GM21825 (cell line): ENCODE data around the gene LARGE1.
"Not testable (repeated sequence)": the region's sequence is repeated elsewhere in the genome, so short reads cannot be mapped to it uniquely, and the experiment has no call there.

Source experiments
- ATAC-seq: cut with Tn5 transposase; IDR thresholded peaks from one replicate; pipeline ENCODE4 v1.9.1; 2021; ENCODE audit warnings: mild to moderate bottlenecking, moderate library complexity; ENCODE audit not compliant: unreplicated experiment

The LARGE1 gene

DNA sequence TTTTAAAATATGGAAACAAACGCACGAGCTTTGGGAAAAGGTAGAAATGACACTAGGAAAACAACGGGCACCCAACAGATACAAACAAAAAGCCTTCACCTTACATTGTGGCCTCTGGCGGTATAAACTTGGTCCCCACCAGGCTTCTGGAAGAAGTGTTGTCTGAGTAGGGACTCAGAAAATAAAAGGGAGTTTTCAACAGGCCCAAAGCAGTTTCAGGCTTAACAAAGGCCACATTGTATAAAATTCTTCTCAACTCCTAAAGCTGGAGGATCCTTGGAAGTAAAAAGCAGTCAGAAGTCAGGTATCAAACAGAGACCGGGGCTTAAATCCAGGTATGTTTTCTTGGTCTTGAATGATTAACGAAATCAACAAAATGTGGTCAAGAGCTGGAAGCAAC lies 61.0 kb downstream of the LARGE1 start:
- no peak for ATAC-seq

DNA sequence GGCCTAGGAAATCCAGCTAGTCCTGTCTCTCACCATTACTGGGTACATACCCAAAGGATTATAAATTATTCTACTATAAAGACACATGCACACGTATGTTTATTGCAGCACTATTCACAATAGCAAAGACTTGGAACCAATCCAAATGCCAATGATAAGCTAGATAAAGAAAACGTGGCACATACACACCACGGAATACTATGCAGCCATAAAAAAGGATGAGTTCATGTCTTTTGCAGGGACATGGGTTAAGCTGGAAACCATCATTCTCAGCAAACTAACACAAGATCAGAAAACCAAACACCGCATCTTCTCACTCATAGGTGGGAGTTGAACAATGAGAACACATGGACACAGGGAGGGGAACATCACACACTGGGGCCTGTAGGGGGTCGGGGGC lies 61.6 kb downstream of the LARGE1 start:
- not testable (repeated sequence) for ATAC-seq

DNA sequence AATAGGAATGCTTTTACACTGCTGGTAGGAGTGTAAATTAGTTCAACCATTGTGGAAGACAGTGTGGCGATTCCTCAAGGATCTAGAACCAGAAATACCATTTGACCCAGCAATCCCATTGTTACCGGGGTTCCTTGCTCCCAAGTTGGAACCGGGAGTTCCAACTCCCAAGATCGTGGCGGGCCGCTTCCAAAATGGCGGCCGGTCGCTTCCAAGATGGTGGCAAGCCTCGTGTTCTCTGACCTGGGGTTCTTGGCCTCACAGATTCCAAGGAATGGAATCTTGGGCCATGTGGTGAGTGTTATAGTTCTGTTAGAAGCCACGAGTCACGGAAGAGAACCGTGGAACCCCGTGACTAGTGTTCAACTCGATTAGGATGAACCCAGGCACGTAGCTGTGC lies 62.5 kb downstream of the LARGE1 start:
- not testable (repeated sequence) for ATAC-seq

DNA sequence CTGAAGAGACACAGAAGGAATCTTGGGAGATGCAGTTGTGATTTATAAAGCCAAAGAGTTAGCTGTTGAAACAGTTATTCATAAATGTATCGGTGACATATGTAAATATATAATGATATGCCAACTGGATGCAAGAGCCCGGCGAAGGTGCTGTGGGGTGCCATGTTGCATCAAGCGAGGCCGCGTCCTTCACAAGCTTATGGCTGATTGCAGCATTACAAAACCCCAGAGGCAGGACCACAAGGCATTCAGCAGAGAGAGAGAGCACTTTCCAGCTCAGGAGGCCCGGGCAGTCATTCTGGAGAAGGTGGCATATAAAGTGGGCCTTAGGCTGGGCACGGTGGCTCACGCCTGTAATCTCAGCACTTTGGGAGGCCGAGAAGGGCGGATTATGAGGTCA lies 65.6 kb downstream of the LARGE1 start:
- ATAC-seq: no peak

DNA sequence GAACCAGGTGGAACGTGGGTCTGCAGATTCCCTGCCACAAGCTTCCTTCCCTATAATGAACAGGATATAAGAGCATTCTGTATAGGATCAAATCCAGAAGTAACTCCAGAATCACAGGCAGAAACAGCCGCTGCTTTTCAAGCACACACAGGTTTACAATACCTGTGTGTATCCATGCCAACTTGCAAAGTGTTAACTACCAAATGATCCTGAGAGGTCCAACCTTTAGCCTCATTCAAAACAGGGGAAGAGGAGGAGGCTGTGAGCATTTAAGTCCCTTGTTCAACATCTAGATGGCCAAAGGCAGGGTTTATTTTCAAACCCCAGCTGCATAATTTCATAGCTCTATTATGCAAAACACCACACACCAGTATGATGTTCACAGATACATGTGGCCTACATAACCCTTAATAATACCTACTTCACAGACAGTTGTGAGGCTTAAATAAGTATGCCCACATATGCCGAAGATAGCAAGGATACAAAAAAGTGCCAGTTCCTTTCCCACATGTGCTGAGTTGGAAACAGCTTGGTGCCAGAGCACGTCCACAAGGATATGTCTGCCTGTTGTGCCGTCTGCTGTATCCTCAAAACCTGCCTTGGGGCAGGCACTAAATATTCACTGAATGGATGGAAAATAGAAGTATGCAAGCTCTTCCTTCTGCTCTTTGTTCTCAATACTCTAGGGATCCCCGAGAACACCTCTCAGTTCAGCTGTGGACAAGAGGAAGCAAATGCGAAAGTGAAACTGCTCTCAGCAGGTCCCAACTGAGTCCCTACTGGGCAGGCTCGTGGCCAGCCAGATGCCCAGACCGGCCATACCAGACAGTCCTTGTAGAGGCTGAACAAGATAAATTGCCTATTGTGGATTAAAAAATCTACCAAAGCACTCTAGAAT lies 66.8 kb downstream of the LARGE1 start:
- ATAC-seq: peak; percentile 77

DNA sequence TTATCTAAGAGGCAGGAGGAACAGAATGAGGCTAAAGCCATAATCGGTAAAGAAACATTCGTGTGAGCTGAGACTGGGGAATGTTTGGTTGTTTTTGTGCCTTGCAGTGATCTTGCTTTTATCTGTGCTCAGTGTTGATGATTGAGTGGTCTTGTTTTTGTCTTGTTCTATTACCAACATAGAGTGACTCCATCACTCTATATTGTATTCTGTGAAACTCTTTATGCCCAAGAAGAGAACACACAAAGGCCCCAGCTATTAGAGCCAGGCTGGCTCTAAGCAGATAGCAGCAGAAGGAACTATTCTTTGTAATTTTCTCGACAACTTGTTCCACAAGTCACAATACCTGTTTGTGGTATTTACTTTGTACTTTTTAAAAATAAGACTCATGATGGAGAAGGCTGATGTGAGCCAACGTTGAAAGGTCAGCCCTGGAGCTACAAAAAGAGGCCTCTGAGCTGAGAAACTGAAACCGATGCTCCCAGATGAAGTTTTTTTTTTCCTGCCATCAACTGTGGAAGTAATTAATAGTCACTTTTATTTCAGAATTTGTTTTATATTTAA lies 68.4 kb downstream of the LARGE1 start:
- no peak for ATAC-seq

DNA sequence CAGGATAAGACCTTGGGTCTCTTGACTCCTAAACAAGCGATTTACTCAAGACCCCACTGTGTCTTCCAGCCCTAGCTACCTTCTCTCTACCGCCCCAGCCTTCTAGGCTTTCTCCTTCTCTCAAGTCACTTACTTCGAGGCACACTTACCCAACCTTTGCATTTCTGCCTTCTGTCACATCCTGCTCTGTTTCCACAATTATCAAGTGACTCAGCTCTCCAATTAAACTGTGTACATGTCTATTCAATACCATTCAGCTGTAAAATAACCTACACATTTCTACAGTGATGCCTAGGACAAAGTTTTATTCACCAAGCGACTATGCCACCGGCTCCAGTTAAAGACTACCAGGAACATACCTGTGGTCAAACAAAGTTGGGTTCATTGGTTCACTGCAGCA lies 69.0 kb downstream of the LARGE1 start:
- ATAC-seq: no peak

DNA sequence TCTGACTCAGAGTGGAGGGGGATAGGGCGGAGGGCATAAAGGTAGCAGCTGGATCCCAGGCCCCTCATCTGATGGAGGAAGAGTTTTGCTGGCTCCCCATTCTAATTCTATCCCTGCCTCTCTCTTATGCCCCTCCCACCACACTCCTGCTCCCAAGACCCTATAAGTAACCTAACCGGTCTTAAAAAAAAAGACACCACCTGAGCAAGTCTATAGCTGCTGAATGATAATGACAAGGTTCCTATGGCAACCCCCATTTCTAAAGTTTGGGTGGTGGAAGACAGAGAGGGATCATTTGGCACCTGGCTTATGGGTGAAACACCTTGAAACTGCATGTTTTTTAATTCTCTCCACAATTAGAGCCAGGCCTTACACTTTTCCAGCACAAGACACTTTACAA lies 69.6 kb downstream of the LARGE1 start:
- no peak for ATAC-seq

DNA sequence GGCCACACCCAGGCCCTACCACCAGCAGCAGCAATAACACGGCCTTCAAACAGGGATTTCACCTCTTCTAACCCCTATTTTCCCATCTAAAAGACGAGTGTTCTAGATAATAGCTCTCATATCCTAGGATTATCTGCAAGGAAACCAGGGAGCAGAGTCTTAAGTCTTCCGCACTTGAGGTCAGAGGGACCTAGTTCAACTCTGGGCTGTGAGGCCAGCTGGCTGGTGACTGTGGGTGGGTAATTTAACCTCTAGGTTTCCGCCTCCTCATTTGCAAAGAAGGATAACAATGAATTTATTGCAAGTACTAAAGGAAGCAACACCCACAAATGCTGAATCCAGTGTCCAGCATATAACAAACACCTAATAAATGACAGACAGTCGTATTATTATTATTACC lies 70.1 kb downstream of the LARGE1 start:
- no peak for ATAC-seq

DNA sequence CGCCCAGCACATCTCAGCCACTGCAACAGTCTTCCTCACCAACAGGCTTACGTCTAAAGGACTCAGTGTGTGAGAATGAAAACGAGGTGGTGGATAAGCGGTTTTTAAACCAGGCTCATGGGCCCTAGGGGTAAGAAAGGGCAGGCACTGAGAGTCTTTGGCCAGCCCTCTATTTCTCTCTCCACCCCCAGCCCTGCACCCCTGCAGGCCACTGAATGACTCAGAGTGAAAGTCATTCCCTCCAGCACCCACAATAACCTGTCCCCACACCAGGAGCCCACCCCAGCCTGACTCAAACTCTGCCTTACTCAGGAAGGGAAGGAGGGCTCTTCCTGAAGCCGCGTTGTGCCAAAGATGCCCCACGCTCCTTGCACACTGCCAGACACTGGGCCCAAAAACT lies 72.0 kb downstream of the LARGE1 start:
- no peak for ATAC-seq

DNA sequence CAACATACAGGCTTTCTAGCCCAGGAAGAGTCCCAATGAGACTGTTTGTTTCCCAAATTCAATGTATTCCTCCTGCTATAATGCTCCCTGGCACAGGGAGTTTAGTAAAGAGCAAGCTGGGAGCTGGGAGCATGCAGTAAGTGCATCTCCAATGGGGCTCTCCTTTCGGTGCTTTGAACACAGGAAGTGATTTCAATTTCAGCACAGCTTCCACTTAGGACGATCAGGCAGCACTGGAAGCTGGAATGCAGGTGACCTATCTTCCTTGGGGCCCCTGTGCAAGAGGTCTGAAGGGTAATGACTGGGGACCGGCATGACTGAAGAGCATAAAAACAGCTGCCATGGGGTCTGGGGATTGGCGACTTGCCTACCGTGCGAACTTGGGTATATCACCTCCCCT lies 76.0 kb downstream of the LARGE1 start:
- ATAC-seq: no peak

DNA sequence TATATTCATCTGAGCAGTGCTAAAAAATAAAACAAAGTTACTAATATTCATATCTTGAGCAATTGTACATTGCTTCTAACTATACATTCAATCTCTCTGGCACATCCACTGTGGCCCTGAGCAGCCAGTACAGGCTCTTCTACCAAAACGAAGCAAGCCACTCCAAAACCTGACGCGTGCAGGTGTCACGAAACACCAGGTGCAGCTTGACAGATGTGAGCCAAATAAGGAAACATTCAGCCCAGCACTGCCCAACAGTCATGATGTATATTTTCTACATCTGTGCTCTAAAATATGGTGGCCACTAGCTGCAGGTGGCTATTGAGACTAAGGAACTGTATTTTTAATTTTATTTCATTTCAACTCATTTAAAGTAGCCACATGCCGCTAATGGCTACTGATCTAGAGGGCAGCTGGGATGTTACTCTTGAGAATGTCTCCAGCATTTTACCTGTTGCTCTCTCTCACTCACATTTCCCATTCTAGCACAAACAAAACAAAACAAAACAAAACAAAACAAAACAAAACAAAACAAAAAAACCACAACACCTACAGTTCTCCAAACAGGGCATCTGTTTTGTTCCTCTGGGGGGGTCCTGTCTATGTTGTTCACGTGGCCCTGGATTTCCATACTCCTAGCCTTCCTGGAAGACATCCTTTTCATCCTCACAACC lies 77.7 kb downstream of the LARGE1 start:
- ATAC-seq: no peak

DNA sequence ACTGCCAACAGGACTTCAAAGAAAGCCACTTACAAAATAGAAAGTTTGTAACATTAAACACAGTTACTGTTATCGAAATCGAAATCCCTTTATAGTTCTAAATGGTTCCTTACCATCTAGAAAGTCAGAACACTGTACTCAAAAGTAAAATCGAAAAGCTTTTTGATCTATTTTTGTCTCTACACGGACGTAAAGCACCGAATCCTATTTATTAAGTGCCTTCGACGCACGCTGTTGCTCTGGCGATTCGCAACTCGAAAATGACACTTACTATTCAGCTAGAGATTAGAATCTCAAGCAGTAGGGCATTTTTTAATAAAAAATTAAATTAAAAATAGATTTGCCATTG lies 78.3 kb downstream of the LARGE1 start:
- peak; percentile 61 for ATAC-seq

DNA sequence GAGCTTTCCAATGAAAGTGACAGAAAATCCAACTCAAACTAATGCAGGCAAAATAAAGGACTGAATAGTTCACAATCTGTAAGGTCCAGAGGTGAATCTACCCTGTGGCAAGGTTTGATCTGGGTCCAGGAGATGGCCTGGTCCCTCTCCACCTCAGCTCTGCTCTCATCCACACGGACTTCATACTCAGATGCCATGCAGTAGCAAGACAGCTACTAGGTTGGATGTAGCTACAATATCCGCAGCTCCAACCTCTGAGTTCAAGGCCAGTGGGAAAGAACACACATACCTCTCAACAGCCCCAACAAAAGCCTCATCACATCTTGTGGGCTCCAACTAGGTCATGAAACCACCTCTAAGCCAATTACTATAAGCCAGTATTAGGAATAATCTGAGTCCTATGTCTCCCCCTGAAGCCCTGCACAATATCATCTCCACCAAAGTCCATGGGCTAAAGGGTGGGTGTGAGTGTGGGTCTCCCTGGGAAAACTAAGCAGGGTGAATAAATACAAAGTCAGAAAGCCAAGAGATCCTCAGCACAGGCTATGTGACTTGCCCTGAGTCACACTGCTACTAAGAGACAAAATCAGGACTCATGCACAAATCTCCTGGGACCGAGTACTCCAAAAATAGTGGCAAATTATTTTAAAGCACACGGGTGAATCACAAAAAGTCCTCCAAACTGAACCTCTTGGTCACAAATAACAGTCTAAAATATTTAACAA lies 78.8 kb downstream of the LARGE1 start:
- peak; percentile 36 for ATAC-seq

DNA sequence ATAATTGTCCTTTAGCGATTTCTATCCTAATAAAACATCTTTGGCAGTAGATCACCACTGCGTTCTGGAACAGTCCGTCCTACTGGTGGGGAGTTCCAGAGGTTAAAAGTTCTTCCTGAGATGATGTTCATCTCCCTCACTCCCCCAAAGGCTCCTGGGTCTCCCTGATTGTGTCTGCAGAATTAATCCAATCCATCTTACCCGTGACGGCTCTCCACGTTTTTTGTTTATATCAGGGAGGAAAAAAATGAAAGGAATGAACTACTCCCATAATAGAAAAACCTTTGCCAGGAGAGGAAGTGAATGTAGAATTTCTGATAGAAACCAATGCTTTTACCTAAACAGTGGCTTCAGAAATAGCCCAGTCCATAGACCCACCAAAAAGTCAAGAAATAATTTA lies 81.6 kb downstream of the LARGE1 start:
- ATAC-seq: no peak

DNA sequence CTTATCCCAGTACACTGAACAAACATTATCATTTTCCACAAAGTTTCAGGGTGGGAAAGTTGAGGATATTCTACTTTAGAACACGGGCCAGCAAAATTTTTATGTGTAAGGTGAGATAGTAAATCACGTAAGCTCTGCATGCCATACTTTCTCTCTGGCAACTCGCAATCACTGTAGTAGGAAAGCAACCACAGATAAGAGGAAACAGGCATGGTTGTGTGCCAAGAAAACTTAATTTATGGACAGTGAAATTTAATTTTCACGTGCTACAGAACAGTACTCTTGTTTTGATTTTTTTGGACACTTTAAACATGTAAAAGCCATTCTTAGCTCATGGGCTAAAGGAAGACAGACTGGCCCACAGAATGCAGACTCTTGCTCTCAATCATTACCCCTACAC lies 82.5 kb downstream of the LARGE1 start:
- no peak for ATAC-seq

DNA sequence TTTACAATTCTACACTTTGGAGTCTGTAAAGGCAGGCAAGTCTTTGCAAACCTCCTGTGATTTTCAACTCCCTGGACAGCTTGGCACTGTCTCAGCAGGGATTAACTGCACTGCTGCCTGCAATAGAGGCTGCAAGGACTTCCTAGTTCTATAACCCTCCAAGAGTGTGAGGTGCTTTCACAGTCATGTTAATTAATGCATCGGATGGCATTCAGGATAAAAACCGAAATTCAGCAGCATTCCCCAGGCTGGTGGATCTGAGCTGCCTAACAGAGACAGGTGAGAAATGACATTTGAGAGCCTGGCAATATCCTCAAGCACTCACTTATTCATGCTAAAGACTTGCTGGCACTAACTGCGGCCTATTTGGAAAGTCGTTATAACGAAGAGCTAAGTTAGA lies 85.0 kb downstream of the LARGE1 start:
- ATAC-seq: no peak

DNA sequence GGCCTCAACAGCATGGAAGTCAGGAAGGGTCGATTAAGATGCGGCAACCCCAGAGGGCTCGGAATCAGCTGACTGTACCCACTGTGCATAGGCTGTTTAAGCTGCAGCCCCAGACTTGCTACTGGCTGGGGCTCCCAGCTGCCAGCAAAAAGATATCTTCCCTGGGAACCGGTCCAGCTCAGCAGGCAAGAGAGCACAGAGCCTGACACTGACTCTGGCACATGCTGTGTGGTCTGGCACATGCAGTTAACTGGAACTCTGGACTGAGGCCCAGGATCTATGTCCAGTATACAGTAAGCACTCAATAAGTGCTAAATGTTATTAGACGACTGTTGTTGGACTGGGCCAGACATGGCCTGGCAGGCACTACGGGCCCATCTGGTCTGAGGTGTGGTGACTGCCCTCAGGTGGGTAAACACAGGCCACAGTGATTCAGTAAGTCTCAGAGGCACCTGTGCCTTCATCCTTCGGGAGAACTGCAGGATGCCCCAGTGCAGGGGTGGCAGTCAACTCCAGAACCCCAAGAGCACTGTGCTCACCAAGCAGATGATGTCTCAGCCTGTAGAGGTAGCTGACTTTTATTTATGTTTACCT lies 87.6 kb downstream of the LARGE1 start:
- ATAC-seq: no peak

DNA sequence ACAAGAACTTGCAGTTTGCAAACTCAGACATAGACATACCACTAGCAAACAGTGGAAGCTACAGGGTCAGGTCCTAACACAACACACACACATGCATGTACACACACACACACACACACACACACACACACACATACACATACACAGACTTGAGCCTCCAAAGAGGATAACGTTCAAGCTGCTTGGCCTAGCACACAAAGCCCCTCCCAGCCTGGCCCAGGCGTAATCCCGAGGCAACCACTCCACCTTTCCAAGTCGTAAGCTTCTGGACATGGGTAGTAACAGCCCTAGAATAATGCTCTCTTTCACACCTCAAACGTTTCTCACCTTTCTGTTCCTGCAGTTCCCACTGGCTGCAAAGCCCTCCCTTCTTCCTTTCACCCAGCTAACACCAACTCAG lies 88.6 kb downstream of the LARGE1 start:
- no peak for ATAC-seq

DNA sequence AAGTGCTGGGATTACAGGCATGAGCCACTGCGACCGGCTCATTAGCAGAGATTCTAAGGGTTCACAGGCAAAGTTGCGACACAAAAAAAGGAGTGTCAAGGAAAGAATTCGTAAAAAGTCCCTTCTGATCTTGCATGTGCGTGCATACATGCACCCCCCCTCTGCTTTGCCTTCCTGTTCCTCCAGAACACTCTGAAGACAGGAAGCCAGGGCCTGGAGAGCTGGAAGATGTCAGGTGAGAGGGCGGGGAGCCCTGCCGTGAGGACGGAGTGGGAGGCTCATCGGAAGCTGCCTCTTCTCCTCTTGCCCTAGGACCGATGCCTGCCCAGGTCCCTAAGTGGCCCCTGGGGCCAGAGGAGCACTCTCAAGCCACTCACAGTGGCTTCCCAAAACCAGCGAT lies 89.1 kb downstream of the LARGE1 start:
- no peak for ATAC-seq
